DND-41 (cell line): ENCODE results near the gene PFKFB2.

ENCODE experiments used
- ATAC-seq: fragments of 200-7000 bp; cut with Tn5 transposase; 3 replicates; pipeline ENCODE4 v1.9.1; 2021; ENCODE audit warnings: low read depth; ENCODE audit not compliant: insufficient read depth
- DNase-seq: peaks from one replicate; pipeline ENCODE4 v3.0.0-alpha.2; 2020
- H2AFZ ChIP-seq: 2 replicates; pipeline ENCODE4 v1.6.0; 2012; ENCODE audit warnings: low read depth, low read length
- H3K27ac ChIP-seq: 2 replicates; pipeline ENCODE4 v1.5.1; 2012; ENCODE audit warnings: low read length, inconsistent platforms
- H3K27me3 ChIP-seq: fragments of 200-600 bp; sonication (generic); 2 replicates; pipeline ENCODE4 v1.6.0; 2012; ENCODE audit warnings: low read length, mild to moderate bottlenecking, inconsistent platforms; ENCODE audit not compliant: insufficient read depth, poor library complexity
- H3K36me3 ChIP-seq: 2 replicates; pipeline ENCODE4 v1.5.1; 2012; ENCODE audit warnings: low read length, inconsistent platforms; ENCODE audit not compliant: insufficient read depth
- H3K4me1 ChIP-seq: 2 replicates; pipeline ENCODE4 v1.5.1; 2012; ENCODE audit warnings: mild to moderate bottlenecking, low read length; ENCODE audit not compliant: insufficient read depth
- H3K4me2 ChIP-seq: 2 replicates; pipeline ENCODE4 v1.6.0; 2012; ENCODE audit warnings: mild to moderate bottlenecking, moderate library complexity, low read length, inconsistent platforms; ENCODE audit not compliant: insufficient read depth
- H3K4me3 ChIP-seq, 2 experiments: fragments of 200-600 bp in 1 of 2; shearing (Covaris generic) in 1 of 2; 2 replicates each; pipeline ENCODE4 v1.5.1; 2012 to 2016; ENCODE audit warnings: inconsistent platforms in 2 of 2, low read length in 2 of 2, mild to moderate bottlenecking in 2 of 2, low read depth in 1 of 2, moderate library complexity in 1 of 2
- H3K79me2 ChIP-seq: 2 replicates; pipeline ENCODE4 v1.6.0; 2012; ENCODE audit warnings: low read length, inconsistent platforms; ENCODE audit not compliant: insufficient read depth
- H3K9ac ChIP-seq: 2 replicates; pipeline ENCODE4 v1.6.0; 2012; ENCODE audit warnings: low read depth, mild to moderate bottlenecking, inconsistent platforms, low read length, moderate library complexity
- H3K9me3 ChIP-seq: 2 replicates; pipeline ENCODE4 v1.5.1; 2012; ENCODE audit warnings: low read length, moderate library complexity, mild to moderate bottlenecking, inconsistent platforms; ENCODE audit not compliant: insufficient read depth, severe bottlenecking
- H4K20me1 ChIP-seq: 2 replicates; pipeline ENCODE4 v1.6.0; 2012; ENCODE audit warnings: low read length; ENCODE audit not compliant: insufficient read depth
- CTCF ChIP-seq: IDR thresholded peaks from 2 replicates; pipeline ENCODE4 v1.5.1; 2012; ENCODE audit warnings: borderline replicate concordance, low read length, moderate library complexity, mild to moderate bottlenecking; ENCODE audit not compliant: poor library complexity, severe bottlenecking; ENCODE audit errors: extremely low read depth
- EZH2 ChIP-seq: IDR thresholded peaks from 3 replicates; pipeline ENCODE4 v1.6.1; 2012; ENCODE audit warnings: borderline replicate concordance, low read depth, mild to moderate bottlenecking, moderate library complexity, low read length, inconsistent platforms; ENCODE audit not compliant: severe bottlenecking

The PFKFB2 gene

GRCh38 chr1:207009945-207010344, 43.1 kb upstream of the PFKFB2 start:
- H3K36me3 ChIP-seq, result no peaks in the 10 kb centered on the region
- no peak for DNase-seq
- no peak overlapping the region for H3K4me3 ChIP-seq
- H3K9me3 ChIP-seq, result no peaks in the 10 kb centered on the region
- ATAC-seq, result no peak
- H3K27ac ChIP-seq, result no peak overlapping the region
- no peak overlapping the region for H3K9ac ChIP-seq
- no peak overlapping the region for H3K4me2 ChIP-seq
- H4K20me1 ChIP-seq, result no peaks in the 10 kb centered on the region
- H3K4me1 ChIP-seq, result no peaks in the 10 kb centered on the region
- H3K27me3 ChIP-seq, result peaks cover 38% of the 10 kb centered on the region
- no peak for TF ChIP-seq EZH2
- TF ChIP-seq CTCF, result no peak
- H3K79me2 ChIP-seq, result no peaks in the 10 kb centered on the region
- no peak overlapping the region for H2AFZ ChIP-seq

DNA sequence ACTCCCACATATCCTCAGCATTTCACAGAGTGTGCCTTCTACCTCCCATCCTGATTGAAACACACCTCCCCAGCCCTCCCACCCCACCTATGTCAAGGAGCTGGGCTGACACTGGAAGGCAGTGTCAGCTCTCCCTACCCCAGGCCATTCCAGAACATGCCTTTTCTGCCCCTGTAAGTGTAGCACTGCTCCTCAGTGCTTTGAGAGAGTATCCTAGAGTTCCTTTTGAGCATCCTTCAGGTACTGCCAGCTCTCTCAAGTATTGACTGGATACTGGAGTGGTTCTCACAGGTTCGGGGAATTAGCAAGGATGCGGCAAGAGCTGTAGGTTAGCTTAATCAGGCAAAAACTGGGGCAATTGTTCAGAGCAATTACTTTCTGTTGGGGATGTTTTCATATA, 42.3 kb upstream of the PFKFB2 start:
- H4K20me1 ChIP-seq, result no peaks in the 10 kb centered on the region
- no peak overlapping the region for H3K4me2 ChIP-seq
- no peak overlapping the region for H3K4me3 ChIP-seq
- no peaks in the 10 kb centered on the region for H3K4me1 ChIP-seq
- no peak overlapping the region for H2AFZ ChIP-seq
- DNase-seq (no peak), ATAC-seq (no peak)
- no peaks in the 10 kb centered on the region for H3K36me3 ChIP-seq
- H3K27ac ChIP-seq, result no peak overlapping the region
- TF ChIP-seq EZH2, result no peak
- no peak for TF ChIP-seq CTCF
- no peaks in the 10 kb centered on the region for H3K9me3 ChIP-seq
- no peak overlapping the region for H3K9ac ChIP-seq
- H3K79me2 ChIP-seq, result no peaks in the 10 kb centered on the region
- peaks cover 43% of the 10 kb centered on the region for H3K27me3 ChIP-seq

DNA sequence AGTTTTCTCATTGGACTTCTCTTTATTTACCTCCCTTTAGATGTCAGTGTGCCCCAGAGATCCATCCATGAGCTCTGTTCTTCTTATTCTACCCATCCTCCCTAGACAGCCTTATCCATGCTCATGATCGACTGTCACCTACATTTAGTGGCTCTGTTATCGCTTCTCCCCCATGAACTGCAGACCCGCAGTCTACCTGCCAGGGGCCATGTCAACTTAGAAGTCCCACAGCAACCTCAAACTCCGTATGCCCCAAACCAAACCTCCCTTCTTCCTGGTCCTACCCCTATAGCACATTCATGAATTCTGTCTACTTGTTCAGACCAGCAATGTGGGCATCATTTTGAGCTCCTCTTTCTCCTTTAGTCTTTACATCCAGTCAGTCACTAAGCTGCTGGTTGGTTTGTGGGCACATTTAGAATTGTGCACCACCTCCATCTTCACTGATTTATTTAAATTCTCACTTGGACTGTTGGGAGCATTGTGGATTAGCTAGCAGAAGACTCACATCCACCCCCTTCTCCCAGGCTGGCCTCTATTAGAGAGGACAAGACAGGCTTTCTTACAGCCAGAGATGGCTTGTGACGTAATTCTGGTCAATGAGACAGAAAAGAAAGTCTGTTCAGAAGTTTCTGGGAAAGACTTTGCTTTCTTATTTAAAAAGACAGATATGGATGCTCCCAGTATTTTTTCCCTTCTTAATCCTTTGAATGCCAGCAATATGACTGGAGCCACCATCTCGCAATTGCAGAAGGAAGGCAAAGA, 39.6 kb upstream of the PFKFB2 start:
- H3K27ac ChIP-seq, result no peak overlapping the region
- H3K27me3 ChIP-seq, result peaks cover 41% of the 10 kb centered on the region
- no peak overlapping the region for H3K9ac ChIP-seq
- no peaks in the 10 kb centered on the region for H3K79me2 ChIP-seq
- ATAC-seq (no peak), DNase-seq (no peak)
- H3K4me2 ChIP-seq, result no peak overlapping the region
- H3K4me3 ChIP-seq, result no peak overlapping the region
- no peaks in the 10 kb centered on the region for H3K4me1 ChIP-seq
- H4K20me1 ChIP-seq, result no peaks in the 10 kb centered on the region
- no peak for TF ChIP-seq EZH2
- TF ChIP-seq CTCF, result no peak
- no peak overlapping the region for H2AFZ ChIP-seq
- no peaks in the 10 kb centered on the region for H3K9me3 ChIP-seq
- H3K36me3 ChIP-seq, result no peaks in the 10 kb centered on the region

GRCh38 chr1:207014728-207015127, 38.3 kb upstream of the PFKFB2 start:
- no peak overlapping the region for H3K9ac ChIP-seq
- H3K79me2 ChIP-seq, result no peaks in the 10 kb centered on the region
- ATAC-seq (no peak), DNase-seq (no peak)
- TF ChIP-seq EZH2 (no peak), CTCF (no peak)
- H3K4me2 ChIP-seq, result no peak overlapping the region
- no peaks in the 10 kb centered on the region for H4K20me1 ChIP-seq
- H3K27ac ChIP-seq, result no peak overlapping the region
- H3K4me3 ChIP-seq, result no peak overlapping the region
- H3K9me3 ChIP-seq, result no peaks in the 10 kb centered on the region
- no peak overlapping the region for H2AFZ ChIP-seq
- H3K27me3 ChIP-seq, result peaks cover 38% of the 10 kb centered on the region
- H3K36me3 ChIP-seq, result no peaks in the 10 kb centered on the region
- no peaks in the 10 kb centered on the region for H3K4me1 ChIP-seq
